ENCODE measurements around the gene DECR2. TPM values are rescaled to one million over a fixed set of nuclear protein-coding genes. Genes with fewer than 3 reads are reported as not detected.
"Not testable (repeated sequence)": the region's sequence is repeated elsewhere in the genome, so short reads cannot be mapped to it uniquely, and the experiment has no call there.

Gene DECR2
- total RNA-seq, 8 experiments from 2014 or later = 7.1 to 24.2 (median 11.8) TPM

DNA sequence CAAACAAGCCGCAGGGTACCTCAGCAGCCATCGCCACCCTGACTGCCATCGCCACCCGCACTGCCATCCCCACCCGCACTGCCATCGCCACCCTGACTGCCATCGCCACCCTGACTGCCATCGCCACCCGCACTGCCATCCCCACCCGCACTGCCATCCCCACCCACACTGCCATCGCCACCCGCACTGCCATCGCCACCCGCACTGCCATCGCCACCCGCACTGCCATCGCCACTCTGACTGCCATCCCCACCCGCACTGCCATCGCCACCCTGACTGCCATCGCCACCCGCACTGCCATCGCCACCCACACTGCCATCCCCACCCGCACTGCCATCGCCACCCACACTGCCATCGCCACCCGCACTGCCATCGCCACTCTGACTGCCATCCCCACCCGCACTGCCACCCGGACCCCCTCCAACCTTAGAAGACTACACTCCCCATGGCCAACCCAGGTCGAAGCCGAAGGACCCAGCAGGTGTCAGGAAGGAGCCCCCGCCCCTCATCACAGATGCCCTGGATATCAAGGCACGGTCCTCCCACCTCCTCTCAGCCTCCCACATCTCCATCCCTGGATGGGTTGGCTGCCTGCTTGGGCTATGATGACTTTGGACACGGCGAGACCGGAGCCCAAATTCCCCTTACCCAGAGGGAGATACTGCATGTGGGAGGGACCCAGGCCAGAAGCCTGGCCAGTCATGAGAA is 23.4 kb upstream of the DECR2 start:
- WGBS, 10 experiments = 95% methylated on average over 4 of the region's 36 CpGs; no CpG with 5 or more reads in 9 of the 10 experiments
- not testable (repeated sequence) for ATAC-seq (replicated peaks in 6 of 8)

DNA sequence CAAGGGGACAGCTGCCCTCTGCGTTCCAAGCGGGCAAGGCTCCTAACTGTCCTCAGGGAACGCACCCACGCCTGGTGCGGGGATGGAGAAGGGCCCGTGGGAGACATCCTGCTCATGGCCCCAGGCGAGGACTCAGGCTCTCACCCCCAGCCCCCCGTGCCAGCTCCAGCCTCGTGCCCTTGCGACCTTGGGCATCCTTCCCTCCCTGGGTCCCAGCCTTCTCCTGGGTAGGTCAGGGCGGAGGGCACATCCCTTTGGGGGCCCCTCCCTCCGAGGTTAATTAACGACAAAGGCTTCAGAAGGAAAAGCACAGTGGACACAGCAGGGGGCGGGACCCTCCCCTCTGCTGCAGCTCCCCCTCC is 22.9 kb upstream of the DECR2 start:
- in situ Hi-C loops (cut with MboI; ENCODE audit: low pct_unique_long_range_greater_than_20kb in 2 of 9, low sequenced_read_pairs in 9 of 9, unreplicated experiment in 9 of 9) = no loop called here
- 50 to 60% methylated on average over 1 to 2 of the region's 14 CpGs; no CpG with 5 or more reads in 8 of the 10 experiments for WGBS, 10 experiments
- Histone ChIP-seq H3K27ac (no peak overlapping the region), H3K4me3 (no peak overlapping the region), H3K4me1 (replicated peaks in 1 of 2) (peaks cover 19 to 27% of the 10 kb centered on the region in 2 donors)
- ATAC-seq (replicated peaks in 6 of 8) = no peak

More for the DNA sequence above, 23.4 kb upstream of the DECR2 start:
- H3K27ac ChIP-seq; in situ Hi-C loops (cut with MboI; ENCODE audit: low pct_unique_long_range_greater_than_20kb in 2 of 9, low sequenced_read_pairs in 9 of 9, unreplicated experiment in 9 of 9); H3K4me3 ChIP-seq: not testable (repeated sequence)
- peaks cover 14 to 21% of the 10 kb centered on the region in 2 donors for H3K4me1 ChIP-seq (replicated peaks in 1 of 2)

DNA sequence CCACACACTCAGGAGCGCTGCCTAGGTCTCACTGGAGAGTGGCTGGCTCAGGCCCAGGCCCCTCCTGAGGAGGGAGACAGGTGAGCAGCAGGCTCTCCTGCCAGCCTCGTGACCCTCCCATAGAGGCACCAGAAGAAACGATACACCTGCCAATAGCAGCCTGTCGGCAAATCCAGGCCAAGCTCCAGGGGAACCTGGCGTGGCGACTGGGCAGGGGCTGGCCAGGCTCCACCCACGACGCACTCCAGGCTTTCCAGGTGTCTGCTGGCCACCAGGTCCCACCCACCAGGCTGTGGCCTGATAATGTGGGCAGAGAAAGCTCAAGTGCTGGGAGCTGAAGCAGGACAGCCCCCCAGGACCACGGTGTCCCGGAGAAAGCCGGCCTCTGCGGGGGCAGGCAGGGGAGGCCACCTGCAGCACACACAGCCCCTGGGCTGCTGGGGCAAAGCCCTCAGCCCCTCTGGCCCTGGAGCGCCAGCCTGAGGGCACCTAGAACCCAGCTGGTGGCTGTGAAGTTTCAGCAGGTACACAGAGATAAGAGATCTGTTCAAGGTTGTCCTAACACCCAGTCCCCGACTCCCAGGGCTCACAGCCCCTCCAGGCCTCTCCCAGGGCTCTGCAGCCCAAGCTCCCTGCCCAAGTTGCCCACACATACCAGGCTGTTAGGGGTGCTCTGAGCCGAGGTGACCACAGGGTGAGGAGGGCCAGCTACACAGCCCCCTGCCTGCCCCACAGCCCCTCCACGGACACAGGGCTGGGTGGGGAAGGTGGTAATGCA is 22.3 kb upstream of the DECR2 start:
- H3K27ac ChIP-seq = no peak overlapping the region
- WGBS, 10 experiments = 40 to 100% (median 81%) methylated on average over 1 to 6 of the region's 16 CpGs; no CpG with 5 or more reads in 5 of the 10 experiments
- H3K4me1 ChIP-seq (replicated peaks in 1 of 2) = peaks cover 22 to 28% of the 10 kb centered on the region in 2 donors
- in situ Hi-C loops (cut with MboI; ENCODE audit: low pct_unique_long_range_greater_than_20kb in 2 of 9, low sequenced_read_pairs in 9 of 9, unreplicated experiment in 9 of 9) = no loop called here
- H3K4me3 ChIP-seq = no peak overlapping the region
- no peak for ATAC-seq (replicated peaks in 6 of 8)

DNA sequence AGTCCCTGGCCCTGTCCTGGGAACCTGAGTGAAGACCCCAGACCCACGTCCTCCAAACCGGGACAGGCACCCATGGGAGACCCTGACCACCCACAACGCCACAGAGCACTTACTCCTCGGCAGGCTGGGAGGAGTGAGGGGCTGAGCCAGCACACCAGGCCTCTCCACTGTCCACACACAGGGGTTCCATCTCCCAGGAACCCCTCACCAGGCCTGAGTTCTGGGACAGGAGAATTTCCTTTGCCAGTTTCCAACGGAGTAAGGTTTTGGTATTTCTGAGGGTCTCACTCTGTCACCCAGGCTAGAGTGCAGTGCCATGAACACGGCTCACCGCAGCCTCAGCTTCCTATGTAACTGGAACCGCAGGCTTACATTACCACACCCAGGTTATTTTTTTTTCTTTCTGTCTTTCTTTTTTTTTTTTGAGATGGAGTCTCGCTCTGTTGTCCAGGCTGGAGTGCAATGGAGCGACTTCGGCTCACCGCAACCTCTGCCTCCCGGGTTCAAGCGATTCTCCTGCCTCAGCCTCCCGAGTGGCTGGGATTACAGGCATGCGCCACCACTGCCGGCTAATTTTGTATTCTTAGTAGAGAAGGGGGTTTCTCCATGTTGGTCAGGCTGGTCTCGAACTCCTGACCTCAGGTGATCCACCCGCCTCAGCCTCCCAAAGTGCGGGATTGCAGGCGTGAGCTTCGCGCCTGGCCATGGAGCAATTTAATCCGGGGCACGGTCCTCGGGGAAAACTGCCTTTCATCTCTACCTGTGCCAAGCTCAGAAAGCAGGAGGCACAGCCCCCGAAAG is 21.5 kb upstream of the DECR2 start:
- H3K27ac ChIP-seq = no peak overlapping the region
- in situ Hi-C loops (cut with MboI; ENCODE audit: low pct_unique_long_range_greater_than_20kb in 2 of 9, low sequenced_read_pairs in 9 of 9, unreplicated experiment in 9 of 9) = no loop called here
- WGBS, 10 experiments = 53 to 100% (median 95%) methylated on average over 2 to 19 of the region's 27 CpGs; no CpG with 5 or more reads in 2 of the 10 experiments

DNA sequence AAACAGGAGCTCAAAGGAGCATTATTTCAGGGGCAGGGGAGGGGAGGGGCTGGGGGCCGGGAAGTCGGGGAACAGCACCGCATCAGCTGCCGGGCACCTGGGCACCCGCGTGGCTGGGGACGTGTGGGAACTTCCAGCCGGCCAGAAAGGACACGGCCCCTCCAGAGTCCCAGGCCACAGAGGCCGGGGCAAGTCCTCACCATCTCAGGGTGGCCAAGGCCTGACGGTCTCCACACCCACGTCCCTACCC is 21.0 kb upstream of the DECR2 start:
- Histone ChIP-seq H3K4me3 (peak overlapping the region; percentile 51 to 96 (median 93)), H3K27ac (peak overlapping the region in 1 of 2 donors; percentile 58), H3K4me1 (replicated peaks in 1 of 2) (peaks cover 22 to 28% of the 10 kb centered on the region in 2 donors)
- ATAC-seq (replicated peaks in 6 of 8) = peak; percentile 1 to 41 (median 10)
- in situ Hi-C loops (cut with MboI; ENCODE audit: low pct_unique_long_range_greater_than_20kb in 2 of 9, low sequenced_read_pairs in 9 of 9, unreplicated experiment in 9 of 9) = no loop called here
- 0% methylated on average over 1 of the region's 12 CpGs; no CpG with 5 or more reads in 9 of the 10 experiments for WGBS, 10 experiments

More for the DNA sequence above, 21.5 kb upstream of the DECR2 start:
- peak overlapping the region; percentile 51 to 96 (median 93) for H3K4me3 ChIP-seq
- peaks cover 22 to 28% of the 10 kb centered on the region in 2 donors for H3K4me1 ChIP-seq (replicated peaks in 1 of 2)
- ATAC-seq (replicated peaks in 6 of 8) = no peak

DNA sequence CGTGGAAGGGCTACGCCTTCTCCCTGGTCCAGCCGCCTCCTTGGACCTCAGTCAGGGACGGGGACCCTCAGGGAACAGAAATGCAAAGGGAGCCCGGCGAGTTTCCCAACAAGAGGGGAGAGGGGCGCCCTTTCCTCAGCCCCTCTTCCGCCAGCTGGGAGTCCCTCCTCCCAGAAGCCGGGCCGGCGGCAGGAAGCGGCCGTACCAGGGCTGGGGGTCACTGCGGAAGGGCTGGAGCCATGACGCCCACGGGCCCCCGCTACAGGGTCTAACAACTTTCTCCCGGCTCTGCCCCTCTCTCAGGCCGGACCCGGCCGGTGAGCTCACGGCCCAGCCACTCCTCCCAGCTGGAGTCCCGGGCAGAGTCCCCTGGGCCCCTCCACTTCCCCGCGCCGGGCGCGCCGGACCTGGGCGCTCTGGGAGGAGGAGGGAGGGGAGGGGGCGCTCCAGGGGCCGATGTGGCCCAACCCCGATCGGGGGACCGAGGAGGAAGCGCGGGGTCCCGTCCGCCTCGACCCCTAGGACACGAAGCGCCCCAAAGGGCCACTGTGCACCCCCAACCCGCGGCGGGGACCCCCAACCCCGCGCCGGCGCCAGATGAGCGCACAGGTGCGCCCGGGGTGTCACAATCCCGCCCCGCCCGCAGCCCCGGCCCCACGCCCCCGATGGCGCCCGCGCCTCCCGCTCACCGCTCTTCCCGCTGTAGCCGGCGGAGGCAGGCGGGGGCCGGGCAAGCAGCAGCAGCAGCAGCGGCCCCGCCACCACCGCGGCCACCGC is 20.5 kb upstream of the DECR2 start:
- Histone ChIP-seq H3K4me1 (replicated peaks in 1 of 2) (peaks cover 22 to 28% of the 10 kb centered on the region in 2 donors), H3K4me3 (peak overlapping the region; percentile 51 to 96 (median 93)), H3K27ac (peak overlapping the region; percentile 14 to 58)
- peak; percentile 59 to 72 (median 64) for ATAC-seq (replicated peaks in 6 of 8)
- in situ Hi-C loops (cut with MboI; ENCODE audit: low pct_unique_long_range_greater_than_20kb in 2 of 9, low sequenced_read_pairs in 9 of 9, unreplicated experiment in 9 of 9) = no loop called here
- WGBS, 10 experiments = 2 to 10% methylated on average over 2 to 10 of the region's 73 CpGs; no CpG with 5 or more reads in 8 of the 10 experiments

DNA sequence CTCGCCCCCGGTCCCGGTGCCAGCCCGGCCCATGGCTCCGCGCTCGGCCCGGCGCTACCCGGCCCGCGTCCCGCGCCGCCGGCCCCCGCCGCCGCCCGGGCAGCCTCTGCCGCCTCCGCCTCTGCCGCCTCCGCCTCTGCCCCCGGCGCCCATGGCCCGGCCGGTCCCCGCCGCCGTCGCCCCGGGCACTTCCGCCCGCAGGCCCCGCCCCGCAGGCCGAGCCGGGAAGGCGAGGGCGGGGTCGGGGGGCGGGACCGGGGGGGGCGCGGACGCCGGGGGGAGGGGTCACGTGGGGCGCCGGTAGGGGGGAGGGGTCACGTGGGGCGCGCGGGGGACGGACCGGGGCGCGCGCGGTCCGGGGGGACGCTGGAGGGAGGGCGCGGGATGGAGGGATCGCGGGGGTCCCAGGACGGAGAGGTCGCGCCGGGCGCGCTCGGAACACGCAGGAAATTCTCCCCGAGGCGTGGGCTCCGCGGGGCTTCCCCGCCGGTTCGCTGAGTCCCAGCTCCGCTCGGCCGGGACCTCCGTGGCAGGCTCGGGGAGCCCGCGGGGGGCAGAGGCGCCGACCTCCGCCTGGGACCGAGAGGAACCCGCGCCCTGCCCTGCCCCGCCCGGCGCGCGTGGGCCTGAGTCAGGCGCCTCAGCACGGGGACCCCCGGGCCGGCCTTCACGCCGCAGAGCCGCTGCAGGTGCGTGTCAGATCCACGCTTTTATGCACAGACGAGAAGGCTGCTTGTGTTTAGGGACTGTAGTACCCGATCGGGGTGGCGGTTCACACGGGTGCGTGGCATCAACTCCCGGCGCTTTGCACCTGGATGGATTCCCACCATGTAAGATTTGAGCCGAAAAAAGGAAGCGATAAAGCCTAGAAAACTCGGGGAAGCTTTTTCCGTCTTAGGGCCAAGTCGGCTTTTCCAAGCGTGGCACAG is 19.6 kb upstream of the DECR2 start, which contains the start of gene PGAP6:
Gene PGAP6 (minus strand): TSS at position 190 of the 929 bp plus-strand sequence. CDS start 157 bp downstream, at position 33.
- 0 to 12% methylated on average over 5 to 6 of the region's 123 CpGs; no CpG with 5 or more reads in 8 of the 10 experiments for WGBS, 10 experiments
- Histone ChIP-seq H3K4me3 (peak within 1 kb of the TSS; percentile 51 to 96 (median 93)), H3K27ac (peak within 1 kb of the TSS; percentile 47 to 58), H3K4me1 (replicated peaks in 1 of 2) (peaks cover 30 to 33% of the 10 kb centered on the region in 2 donors)
- peak; percentile 61 to 75 (median 70) for ATAC-seq (replicated peaks in 6 of 8)
- in situ Hi-C loops (cut with MboI; ENCODE audit: low pct_unique_long_range_greater_than_20kb in 2 of 9, low sequenced_read_pairs in 9 of 9, unreplicated experiment in 9 of 9) = no loop called here

DNA sequence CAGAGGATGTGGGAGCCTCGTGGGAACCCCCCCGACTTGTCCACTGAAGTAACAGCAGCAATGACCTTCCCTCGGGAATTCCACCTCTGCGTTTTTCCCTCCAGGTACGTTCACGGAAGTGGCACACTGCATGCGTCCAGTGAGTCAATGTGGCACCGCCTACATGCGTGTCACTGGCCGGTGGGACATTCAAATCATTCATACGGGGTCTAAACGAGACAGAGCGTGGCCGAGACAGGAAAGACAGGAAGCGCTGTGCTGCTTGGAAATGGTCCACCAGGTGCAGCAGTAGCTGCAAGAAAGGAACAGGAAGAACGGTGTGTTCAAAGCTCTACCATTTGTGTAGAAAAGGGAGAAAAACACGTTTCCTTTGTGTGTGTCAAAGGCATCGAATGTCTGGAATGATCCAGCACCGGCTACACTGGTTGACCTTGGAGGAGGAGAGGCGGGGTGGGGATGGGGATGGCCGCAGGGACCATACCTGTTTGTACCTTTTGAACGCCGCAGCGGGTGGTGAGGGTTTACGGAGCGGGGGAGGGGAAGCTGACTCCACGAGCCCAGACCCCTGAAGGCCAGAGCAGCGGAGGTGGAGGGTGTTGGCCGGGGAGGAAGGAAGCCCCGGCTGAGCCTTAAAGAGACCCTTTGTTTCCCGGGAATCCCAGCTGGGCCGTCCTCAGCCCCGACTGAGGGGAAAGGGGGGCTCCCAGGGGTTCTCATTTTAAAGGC is 18.2 kb upstream of the DECR2 start:
- WGBS, 10 experiments = 8 to 70% (median 29%) methylated on average over 1 to 18 of the region's 33 CpGs; no CpG with 5 or more reads in 2 of the 10 experiments
- peak in 4 of 8 experiments; percentile 10 to 27 (median 12) for ATAC-seq (replicated peaks in 6 of 8)
- peak overlapping the region in 1 of 2 donors; percentile 12 for H3K27ac ChIP-seq
- peak overlapping the region in 4 of 5 donors; percentile 51 to 96 (median 94) for H3K4me3 ChIP-seq
- peaks cover 45 to 46% of the 10 kb centered on the region in 2 donors for H3K4me1 ChIP-seq (replicated peaks in 1 of 2)
- in situ Hi-C loops (cut with MboI; ENCODE audit: low pct_unique_long_range_greater_than_20kb in 2 of 9, low sequenced_read_pairs in 9 of 9, unreplicated experiment in 9 of 9) = no loop called here

DNA sequence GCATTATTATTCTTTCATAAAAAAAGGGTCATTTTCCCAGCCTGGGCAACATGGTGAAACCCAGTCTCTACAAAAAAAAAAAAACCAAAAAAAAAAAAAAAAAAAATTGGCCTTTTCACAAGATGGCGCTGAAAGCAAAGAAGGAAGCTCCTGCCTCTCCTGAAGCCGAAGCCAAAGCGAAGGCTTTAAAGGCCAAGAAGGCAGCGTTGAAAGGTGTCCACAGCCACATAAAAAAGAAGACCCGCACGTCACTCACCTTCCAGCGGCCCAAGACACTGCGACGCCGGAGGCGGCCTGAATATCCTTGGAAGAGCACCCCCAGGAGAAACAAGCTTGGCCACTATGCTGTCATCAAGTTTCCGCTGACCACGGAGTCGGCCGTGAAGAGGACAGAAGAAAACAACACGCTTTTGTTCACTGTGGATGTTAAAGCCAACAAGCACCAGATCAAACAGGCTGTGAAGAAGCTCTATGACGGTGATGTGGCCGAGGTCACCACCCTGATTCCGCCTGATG is 15.0 kb upstream of the DECR2 start:
- Histone ChIP-seq H3K4me3 (no peak overlapping the region), H3K4me1 (replicated peaks in 1 of 2) (peaks cover 37 to 39% of the 10 kb centered on the region in 2 donors), H3K27ac (peak overlapping the region; percentile 29 to 64)
- 18 to 100% (median 75%) methylated on average over 1 to 19 of the region's 19 CpGs for WGBS, 10 experiments
- in situ Hi-C loops (cut with MboI; ENCODE audit: low pct_unique_long_range_greater_than_20kb in 2 of 9, low sequenced_read_pairs in 9 of 9, unreplicated experiment in 9 of 9) = no loop called here
- ATAC-seq (replicated peaks in 6 of 8) = peak in 1 of 8 experiments; percentile 4

DNA sequence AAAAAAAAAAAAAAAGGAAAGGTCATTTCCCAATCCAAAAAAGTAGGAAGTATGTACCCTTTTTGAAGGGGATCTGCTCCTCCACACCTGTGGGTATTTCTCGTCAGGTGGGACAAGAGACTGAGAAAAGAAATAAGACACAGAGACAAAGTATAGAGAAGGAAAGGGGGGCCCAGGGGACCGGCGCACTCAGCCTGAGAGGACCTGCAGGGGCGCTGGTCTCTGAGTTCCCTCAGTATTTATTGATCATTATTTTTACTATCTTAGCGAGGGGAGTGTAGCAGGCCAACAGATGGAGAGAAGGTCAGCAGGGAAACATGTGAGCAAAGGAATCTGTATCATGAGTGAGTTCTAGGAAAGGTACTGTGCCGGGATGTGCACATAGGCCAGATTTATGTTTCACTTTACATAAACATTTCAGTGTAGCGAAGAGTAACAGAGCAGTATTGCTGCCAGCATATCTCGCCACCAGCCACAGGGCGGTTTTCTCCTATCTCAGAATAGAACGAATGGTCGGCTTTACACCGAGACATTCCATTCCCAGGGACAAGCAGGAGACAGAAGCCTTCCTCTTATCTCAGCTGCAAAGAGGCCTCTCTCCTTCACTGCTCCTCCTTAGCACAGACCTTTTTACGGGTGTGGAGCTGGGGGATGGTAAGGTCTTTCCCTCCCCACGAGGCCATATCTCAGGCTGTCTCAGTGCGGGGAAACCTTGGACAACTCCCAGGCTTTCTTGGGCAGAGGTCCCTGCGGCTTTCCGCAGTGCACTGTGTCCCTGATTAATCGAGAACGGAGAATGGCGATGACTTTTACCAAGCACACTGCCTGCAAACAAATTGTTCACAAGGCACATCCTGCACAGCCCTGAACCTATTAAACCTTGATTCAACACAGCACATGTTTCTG is 13.7 kb upstream of the DECR2 start:
- in situ Hi-C loops (cut with MboI; ENCODE audit: low pct_unique_long_range_greater_than_20kb in 2 of 9, low sequenced_read_pairs in 9 of 9, unreplicated experiment in 9 of 9); H3K4me3 ChIP-seq: not testable (repeated sequence)
- ATAC-seq (replicated peaks in 6 of 8) = peak in 3 of 8 experiments; percentile 17 to 33 (median 25)
- Histone ChIP-seq H3K4me1 (replicated peaks in 1 of 2) (peaks cover 32 to 35% of the 10 kb centered on the region in 2 donors), H3K27ac (peak overlapping the region; percentile 49 to 60)
- 7 to 69% (median 60%) methylated on average over 1 to 14 of the region's 20 CpGs for WGBS, 10 experiments
